ENCODE measurements around the gene NBDY.

The NBDY gene

GRCh38 chrX:56853436-56853835 is 124.4 kb downstream of the NBDY start:
- H3K27ac ChIP-seq = no peak overlapping the region
- no peak for TF ChIP-seq CTCF (conservative IDR thresholded peaks at IDR 0.05; ENCODE audit: low read depth)
- DNase-seq (ENCODE audit: low spot score) = no peak
- POLR2A ChIA-PET (ENCODE audit: low non-redundant PET) = no interaction called here
- CTCF ChIA-PET = no interaction called here

DNA sequence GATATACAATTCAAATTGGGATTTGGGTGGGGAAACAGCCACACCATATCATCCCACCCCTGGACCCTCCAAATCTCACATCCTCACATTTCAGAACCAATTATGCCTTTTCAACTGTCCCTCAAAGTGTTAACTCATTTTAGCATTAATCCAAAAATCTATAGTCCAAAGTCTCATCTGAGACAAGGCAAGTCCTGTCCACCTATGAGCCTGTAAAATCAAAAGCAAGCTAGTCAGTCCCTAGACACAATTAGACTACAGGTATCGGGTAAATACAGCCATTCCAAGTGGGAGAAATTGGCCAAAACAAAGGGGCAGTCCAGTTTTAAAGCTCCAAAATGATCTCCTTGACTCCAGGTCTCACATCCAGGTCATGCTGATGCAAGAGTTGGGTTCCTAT is 128.0 kb downstream of the NBDY start:
- CTCF ChIA-PET = no interaction called here
- POLR2A ChIA-PET (ENCODE audit: low non-redundant PET) = no interaction called here
- no peak for TF ChIP-seq CTCF (conservative IDR thresholded peaks at IDR 0.05; ENCODE audit: low read depth)
- no peak for DNase-seq (ENCODE audit: low spot score)
- no peak overlapping the region for H3K27ac ChIP-seq

GRCh38 chrX:56860888-56861287 is 131.8 kb downstream of the NBDY start:
- POLR2A ChIA-PET (ENCODE audit: low non-redundant PET) = no interaction called here
- TF ChIP-seq CTCF (conservative IDR thresholded peaks at IDR 0.05; ENCODE audit: low read depth) = no peak

More at GRCh38 chrX:56860888-56861287, 131.8 kb downstream of the NBDY start:
- CTCF ChIA-PET = no interaction called here
- no peak overlapping the region for H3K27ac ChIP-seq
- no peak for DNase-seq (ENCODE audit: low spot score)

All from RWPE1 (cell line).